Measurements from ENCODE around the gene CFLAR. TPM values are rescaled to one million over a fixed set of nuclear protein-coding genes. Genes with fewer than 3 reads are reported as not detected.

CFLAR gene
- total RNA-seq, 1 experiment from 2014 or later, result 7.6 TPM

- Mint-ChIP-seq H3K36me3 (ENCODE audit: insufficient read depth in 1 of 3, low read depth in 3 of 3) (peaks cover 2 to 7% (median 4%) of the 10 kb centered on the region in 3 experiments; a peak in 6 of 7 replicates), H3K9me3 (peaks cover 23 to 25% of the 10 kb centered on the region in 2 experiments), H3K4me1 (peaks cover 13 to 16% of the 10 kb centered on the region in 2 experiments), H3K27me3 (ENCODE audit: low read depth) (no peaks in the 10 kb centered on the region; the same call in 1 of the 2 replicates), H3K4me3 (no peak overlapping the region), H3K27ac (no peak overlapping the region; a peak in 1 of 7 replicates)
- Histone ChIP-seq H3K14ac (ENCODE audit: insufficient read depth, low read length) (no peak overlapping the region), H4K8ac (replicated peaks; ENCODE audit: insufficient read length, low read depth, low read length) (no peak overlapping the region), H4K5ac (ENCODE audit: insufficient read length, low read depth, low read length) (no peak overlapping the region), H2AFZ (ENCODE audit: low read length) (no peak overlapping the region), H3K4ac (ENCODE audit: low read depth, low read length) (no peak overlapping the region), H3K4me2 (ENCODE audit: insufficient read depth, insufficient read length, low read length) (no peak overlapping the region), H2BK5ac (ENCODE audit: insufficient read length, low read length) (no peak overlapping the region), H2BK120ac (ENCODE audit: low read depth, low read length, poor library complexity, severe bottlenecking) (no peak overlapping the region), H2BK12ac (ENCODE audit: insufficient read length, low read depth, low read length) (no peak overlapping the region), H3K79me1 (ENCODE audit: insufficient read depth, low read depth, low read length, poor library complexity, severe bottlenecking) (no peaks in the 10 kb centered on the region), H3K79me2 (ENCODE audit: insufficient read depth, low read length) (no peaks in the 10 kb centered on the region), H3K23me2 (ENCODE audit: insufficient read length, low read depth, low read length, poor library complexity, severe bottlenecking) (no peaks in the 10 kb centered on the region), H4K91ac (ENCODE audit: insufficient read length, low read depth, low read length) (no peak overlapping the region), H3K27me3 (ENCODE audit: insufficient read depth, low read length) (no peaks in the 10 kb centered on the region), H4K20me1 (ENCODE audit: control insufficient read depth, insufficient read depth, insufficient read length) (no peaks in the 10 kb centered on the region), H2BK15ac (ENCODE audit: low read depth, low read length) (no peak overlapping the region), H3K9ac (ENCODE audit: extremely low read depth, insufficient read length, low read length) (no peak overlapping the region), H2BK20ac (ENCODE audit: low read depth, low read length, poor library complexity, severe bottlenecking) (no peak overlapping the region), H3K56ac (ENCODE audit: insufficient read length, low read depth, low read length) (no peak overlapping the region), H3T11ph (ENCODE audit: low read length) (no peak overlapping the region), H3K9me3 (ENCODE audit: control insufficient read depth, low read depth, low read length) (peaks cover 9% of the 10 kb centered on the region), H3K18ac (ENCODE audit: insufficient read length, low read depth, low read length) (no peak overlapping the region), H3K4me1 (ENCODE audit: insufficient read depth, low read length) (peaks cover 4% of the 10 kb centered on the region; the same call in 1 of the 2 replicates), H3K27ac (ENCODE audit: insufficient read length, low read depth, low read length) (no peak overlapping the region), H2AK5ac (ENCODE audit: insufficient read length, low read length) (no peak overlapping the region), H3K23ac (ENCODE audit: insufficient read length, low read depth, low read length) (no peak overlapping the region)
- no peak for TF ChIP-seq CTCF (conservative IDR thresholded peaks at IDR 0.05)
- WGBS (ENCODE audit: extremely low coverage, insufficient read length, low lambda C conversion rate), result no CpG with 5 or more reads among the region's 6 CpGs
- no peak for DNase-seq
These were observed 60.1 kb downstream of the CFLAR start for GRCh38 chr2:201176081-201176481.

Measured in H9 (cell line).